Epidermal melanocyte (primary cell): Measurements from ENCODE around the gene SNTG2.

ENCODE experiments used
- DNase-seq: peaks from one replicate; pipeline ENCODE4 v3.0.0; 2011; ENCODE audit warnings: low spot score; ENCODE audit not compliant: insufficient read length

SNTG2 gene

GRCh38 chr2:1268034-1268433 is 317.4 kb downstream of the SNTG2 start:
- DNase-seq = no peak

GRCh38 chr2:1269812-1270211 is 319.2 kb downstream of the SNTG2 start:
- no peak for DNase-seq

GRCh38 chr2:1272835-1273234 is 322.2 kb downstream of the SNTG2 start:
- no peak for DNase-seq

- DNase-seq = no peak
Observed at GRCh38 chr2:1277634-1278033, 327.0 kb downstream of the SNTG2 start.

GRCh38 chr2:1278125-1278524 is 327.5 kb downstream of the SNTG2 start:
- no peak for DNase-seq

- no peak for DNase-seq
Observed at GRCh38 chr2:1278861-1279260, 328.2 kb downstream of the SNTG2 start.

- no peak for DNase-seq
Observed at GRCh38 chr2:1282552-1282951, 331.9 kb downstream of the SNTG2 start.

GRCh38 chr2:1283020-1283801 is 332.6 kb downstream of the SNTG2 start:
- no peak for DNase-seq

GRCh38 chr2:1283871-1284270 is 333.2 kb downstream of the SNTG2 start:
- no peak for DNase-seq

- DNase-seq = no peak
Observed at GRCh38 chr2:1286929-1287328, 336.3 kb downstream of the SNTG2 start.

- no peak for DNase-seq
Observed at GRCh38 chr2:1287427-1287826, 336.8 kb downstream of the SNTG2 start.

GRCh38 chr2:1294900-1295299 is 344.3 kb downstream of the SNTG2 start:
- no peak for DNase-seq

GRCh38 chr2:1295740-1296139 is 345.1 kb downstream of the SNTG2 start:
- DNase-seq = no peak

GRCh38 chr2:1297372-1298159 is 346.9 kb downstream of the SNTG2 start:
- DNase-seq = no peak

- no peak for DNase-seq
Observed at GRCh38 chr2:1299043-1299442, 348.4 kb downstream of the SNTG2 start.

GRCh38 chr2:1300284-1300683 is 349.6 kb downstream of the SNTG2 start:
- DNase-seq = no peak

GRCh38 chr2:1301056-1301455 is 350.4 kb downstream of the SNTG2 start:
- DNase-seq = no peak

GRCh38 chr2:1305342-1306013 is 354.8 kb downstream of the SNTG2 start:
- no peak for DNase-seq

GRCh38 chr2:1306014-1306686 is 355.5 kb downstream of the SNTG2 start:
- no peak for DNase-seq

GRCh38 chr2:1306687-1307516 is 356.3 kb downstream of the SNTG2 start:
- no peak for DNase-seq

GRCh38 chr2:1307670-1308069 is 357.0 kb downstream of the SNTG2 start:
- DNase-seq = no peak
